ENCODE results near the gene HSD3B7.
A peak's percentile ranks its signal among the peaks of the same experiment; 100 is the strongest.
"Not testable (repeated sequence)": the region's sequence is repeated elsewhere in the genome, so short reads cannot be mapped to it uniquely, and the experiment has no call there.

Gene HSD3B7

GRCh38 chr16:30984669-30985400 is at the start of gene HSD3B7:
Gene HSD3B7 (plus strand): TSS chr16:30985207. CDS start chr16:30985659, 452 bp downstream.
- peak; percentile 81 for DNase-seq (ENCODE audit: low spot score)

- DNase-seq (ENCODE audit: low spot score): no peak
These were observed 47.3 kb upstream of the HSD3B7 start for GRCh38 chr16:30937692-30938091.

DNA sequence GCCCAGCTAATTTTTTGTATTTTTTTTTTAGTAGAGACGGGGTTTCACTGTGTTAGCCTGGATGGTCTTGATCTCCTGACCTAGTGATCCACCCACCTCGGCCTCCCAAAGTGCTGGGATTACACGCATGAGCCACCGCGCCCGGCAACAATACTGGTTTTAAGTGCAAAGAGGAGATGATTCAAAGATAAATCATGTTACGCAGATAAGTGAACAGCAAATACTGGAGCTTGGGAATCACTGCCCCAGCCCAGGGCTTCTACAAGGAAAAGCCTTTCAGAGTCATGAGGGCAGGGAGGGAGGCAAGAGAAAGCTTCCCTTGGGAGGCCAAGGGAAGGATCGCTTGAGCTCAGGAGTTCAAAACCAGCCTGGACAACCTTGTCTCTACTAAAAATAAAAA is 45.4 kb upstream of the HSD3B7 start:
- DNase-seq (ENCODE audit: low spot score): not testable (repeated sequence)

- peak; percentile 82 for DNase-seq (ENCODE audit: low spot score)
These were observed 43.2 kb upstream of the HSD3B7 start for GRCh38 chr16:30941600-30942425.

GRCh38 chr16:30942426-30942806 is 42.6 kb upstream of the HSD3B7 start:
- no peak for DNase-seq (ENCODE audit: low spot score)

GRCh38 chr16:30944352-30944751 is 40.7 kb upstream of the HSD3B7 start:
- no peak for DNase-seq (ENCODE audit: low spot score)

GRCh38 chr16:30946671-30947540 is 38.1 kb upstream of the HSD3B7 start:
- DNase-seq (ENCODE audit: low spot score): no peak

GRCh38 chr16:30947541-30947858 is 37.5 kb upstream of the HSD3B7 start:
- DNase-seq (ENCODE audit: low spot score): no peak

GRCh38 chr16:30947859-30948666 is 36.9 kb upstream of the HSD3B7 start:
- peak; percentile 96 for DNase-seq (ENCODE audit: low spot score)

GRCh38 chr16:30948667-30949649 is 36.0 kb upstream of the HSD3B7 start, which contains the start of gene ORAI3:
Gene ORAI3 (plus strand): TSS chr16:30949068. CDS start chr16:30949290, 222 bp downstream.
- DNase-seq (ENCODE audit: low spot score): peak; percentile 85

- DNase-seq (ENCODE audit: low spot score): peak; percentile 89
These were observed 35.1 kb upstream of the HSD3B7 start for GRCh38 chr16:30949650-30950515.

- no peak for DNase-seq (ENCODE audit: low spot score)
These were observed 34.4 kb upstream of the HSD3B7 start for GRCh38 chr16:30950516-30951065.

GRCh38 chr16:30951193-30951592 is 33.8 kb upstream of the HSD3B7 start:
- DNase-seq (ENCODE audit: low spot score): no peak

DNA sequence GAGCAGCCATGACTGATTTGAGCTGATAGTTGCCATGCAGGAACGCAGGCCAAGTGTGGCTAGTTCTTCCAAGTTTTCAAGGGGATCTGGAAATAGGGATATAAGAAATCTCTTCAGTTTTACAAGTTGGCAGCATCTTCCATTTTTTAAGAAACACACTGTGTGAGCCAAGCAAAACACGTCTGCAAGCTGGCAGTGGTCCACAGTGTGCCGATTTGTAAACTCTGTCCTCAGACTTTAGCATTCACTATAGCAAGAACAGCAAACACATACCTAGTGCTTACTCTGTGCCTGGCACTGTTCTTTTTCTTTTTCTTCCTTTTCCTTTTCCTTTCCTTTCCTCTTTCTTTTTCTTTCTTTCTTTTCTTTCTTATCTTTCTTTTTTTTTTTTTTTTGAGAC is 33.3 kb upstream of the HSD3B7 start:
- DNase-seq (ENCODE audit: low spot score): no peak

DNA sequence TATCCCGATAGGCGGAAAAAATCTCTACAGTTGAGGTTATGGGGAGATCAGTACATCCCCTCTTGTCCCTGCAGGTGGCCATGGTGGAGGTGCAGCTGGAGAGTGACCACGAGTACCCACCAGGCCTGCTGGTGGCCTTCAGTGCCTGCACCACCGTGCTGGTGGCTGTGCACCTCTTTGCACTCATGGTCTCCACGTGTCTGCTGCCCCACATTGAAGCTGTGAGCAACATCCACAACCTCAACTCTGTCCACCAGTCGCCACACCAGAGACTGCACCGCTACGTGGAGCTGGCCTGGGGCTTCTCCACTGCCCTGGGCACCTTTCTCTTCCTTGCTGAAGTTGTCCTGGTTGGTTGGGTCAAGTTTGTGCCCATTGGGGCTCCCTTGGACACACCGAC is 31.9 kb upstream of the HSD3B7 start:
- no peak for DNase-seq (ENCODE audit: low spot score)

DNA sequence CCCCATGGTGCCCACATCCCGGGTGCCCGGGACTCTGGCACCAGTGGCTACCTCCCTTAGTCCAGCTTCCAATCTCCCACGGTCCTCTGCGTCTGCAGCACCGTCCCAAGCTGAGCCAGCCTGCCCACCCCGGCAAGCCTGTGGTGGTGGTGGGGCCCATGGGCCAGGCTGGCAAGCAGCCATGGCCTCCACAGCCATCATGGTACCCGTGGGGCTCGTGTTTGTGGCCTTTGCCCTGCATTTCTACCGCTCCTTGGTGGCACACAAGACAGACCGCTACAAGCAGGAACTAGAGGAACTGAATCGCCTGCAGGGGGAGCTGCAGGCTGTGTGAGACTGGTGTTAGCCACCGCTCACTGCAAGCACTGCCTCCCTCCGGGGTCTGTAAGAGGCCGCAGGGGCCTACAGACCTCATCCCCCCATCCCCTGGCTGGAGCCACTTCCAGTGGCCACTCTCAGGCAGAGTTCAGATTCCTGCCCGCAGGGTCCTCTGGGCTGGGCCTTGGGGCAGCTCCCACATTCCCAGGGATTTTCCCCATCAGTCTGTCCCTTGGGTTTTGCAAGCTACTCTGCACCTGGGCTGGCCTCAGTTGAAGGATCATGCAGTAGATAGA is 31.4 kb upstream of the HSD3B7 start:
- DNase-seq (ENCODE audit: low spot score): peak; percentile 67

DNA sequence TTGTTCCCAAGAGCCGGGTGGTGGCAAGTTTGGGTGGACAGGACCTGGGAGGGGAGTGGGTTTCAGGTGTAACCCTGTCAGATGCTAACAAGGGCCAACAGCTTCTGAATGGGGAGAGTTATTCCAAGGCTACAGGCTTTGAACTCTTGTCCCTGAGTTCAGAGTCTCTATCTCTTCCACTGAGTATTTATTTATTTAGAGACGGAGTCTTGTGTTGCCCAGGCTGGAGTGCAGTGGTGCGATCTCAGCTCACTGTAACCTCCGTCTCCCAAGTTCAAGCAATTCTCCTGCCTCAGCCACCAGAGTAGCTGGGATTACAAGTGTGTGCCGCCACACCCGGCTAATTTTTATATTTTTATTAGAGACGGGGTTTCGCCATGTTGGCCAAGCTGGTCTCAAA is 30.0 kb upstream of the HSD3B7 start:
- no peak for DNase-seq (ENCODE audit: low spot score)

GRCh38 chr16:30956601-30957455 is 28.2 kb upstream of the HSD3B7 start:
- peak; percentile 91 for DNase-seq (ENCODE audit: low spot score)
